Measurements from ENCODE around the gene DLG2.

The DLG2 gene

DNA sequence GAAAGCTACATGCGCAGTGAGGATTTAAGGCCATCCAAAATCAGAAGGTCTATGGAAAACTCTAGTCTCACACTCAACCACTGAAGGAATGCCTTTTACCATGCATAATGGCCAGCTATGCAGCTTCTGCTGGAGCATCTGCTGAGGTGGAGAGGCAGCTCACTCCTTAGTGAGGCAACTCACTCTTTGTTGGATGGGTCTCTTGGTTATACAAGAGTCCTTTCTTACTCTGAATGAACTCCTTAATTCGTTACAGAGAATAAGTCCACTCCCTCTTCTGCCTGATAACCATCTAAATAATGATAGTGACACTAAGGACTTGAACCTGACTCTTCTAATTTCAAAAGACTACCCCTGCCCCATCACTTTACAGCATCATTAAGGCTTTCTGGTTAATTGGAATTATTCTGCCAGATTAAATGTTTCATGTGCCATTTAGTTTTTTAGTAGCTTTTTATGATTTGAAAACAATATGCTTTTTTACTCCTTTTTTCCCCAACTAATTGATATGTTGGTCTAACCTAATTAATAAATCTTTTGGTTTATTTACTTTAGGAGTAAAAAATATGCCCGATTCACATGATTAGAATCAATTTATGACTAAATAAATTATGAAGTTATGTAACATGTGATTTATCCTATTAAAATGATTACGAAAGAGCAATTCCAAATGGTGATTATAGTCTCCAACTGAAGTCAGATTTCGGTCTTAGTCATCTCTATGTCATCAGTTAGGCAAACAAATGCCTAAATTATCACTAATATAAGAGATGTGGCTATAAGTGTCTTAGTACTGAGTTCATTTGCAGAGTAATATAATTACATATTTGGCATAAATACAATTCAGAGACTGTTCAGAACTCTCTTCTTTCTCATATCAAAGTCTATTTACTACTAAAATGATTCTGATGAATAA lies 2054.3 kb downstream of the DLG2 start:
- no peak for DNase-seq

DNA sequence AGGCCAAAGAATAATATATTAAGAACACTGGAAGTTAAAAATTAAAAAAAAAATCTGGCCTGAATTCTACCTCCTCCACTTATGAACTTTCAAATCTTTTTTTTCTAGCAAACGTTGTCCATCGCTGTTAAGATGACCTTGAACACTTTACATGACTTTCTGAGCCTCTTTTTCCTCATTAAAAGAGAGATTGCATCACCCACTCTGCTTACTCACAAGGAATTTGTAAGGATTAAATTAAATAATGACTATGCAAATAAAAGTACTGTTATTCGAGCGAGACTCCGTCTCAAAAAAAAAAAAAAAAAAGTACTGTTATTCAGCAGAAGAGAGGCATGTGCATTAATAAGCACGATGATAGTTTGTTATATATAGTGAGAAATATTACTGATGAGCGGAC lies 2055.8 kb downstream of the DLG2 start:
- DNase-seq = no peak

DNA sequence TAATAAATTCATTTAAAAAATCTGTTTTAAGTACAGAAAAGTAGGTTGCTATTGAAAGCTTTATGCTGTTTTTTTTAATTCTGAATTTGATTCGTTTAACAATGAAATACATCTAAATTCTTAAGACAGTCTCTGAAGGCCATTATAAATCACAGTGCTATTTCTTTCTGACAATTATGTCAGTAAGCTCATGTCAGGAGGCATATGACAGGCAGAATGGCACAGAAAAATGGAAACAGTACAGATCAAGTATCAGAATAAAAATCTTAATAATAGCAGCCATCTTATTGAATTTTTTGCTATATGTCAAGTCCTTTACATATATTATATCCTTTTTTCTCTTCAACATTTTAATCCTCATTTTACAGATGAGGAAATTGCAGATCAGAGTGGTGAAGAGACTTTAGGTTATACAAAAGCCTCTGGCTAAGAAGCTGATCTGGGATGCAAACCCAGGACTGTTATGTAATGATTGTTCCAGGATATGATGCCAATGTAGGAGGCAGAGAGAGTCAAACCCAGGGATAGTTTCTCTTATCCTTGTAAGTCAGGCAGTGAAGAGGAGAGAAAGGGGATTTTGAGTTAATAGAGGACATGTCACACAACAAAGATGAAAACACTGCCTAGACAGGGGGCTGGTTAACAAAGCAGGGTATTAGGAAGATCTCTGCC lies 2057.9 kb downstream of the DLG2 start:
- DNase-seq = no peak

DNA sequence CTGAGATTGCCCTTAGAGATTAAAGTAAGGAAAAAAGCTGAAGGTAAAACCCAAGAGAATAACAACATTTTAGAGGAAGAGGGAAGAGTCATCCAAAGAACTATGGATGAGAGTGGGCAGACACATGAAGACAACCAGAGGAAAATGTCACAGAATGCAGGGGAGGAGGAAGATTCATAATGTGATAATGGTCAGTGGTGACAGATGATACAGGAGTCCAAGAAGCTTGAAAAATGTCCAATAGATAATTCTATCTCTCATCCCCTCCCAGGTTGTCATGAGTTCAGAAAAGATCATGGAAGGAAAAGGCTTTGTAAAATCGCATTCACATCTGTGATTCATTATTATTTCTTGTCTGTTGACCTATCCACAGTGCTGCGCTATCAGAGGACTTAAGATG lies 2058.6 kb downstream of the DLG2 start:
- no peak for DNase-seq

DNA sequence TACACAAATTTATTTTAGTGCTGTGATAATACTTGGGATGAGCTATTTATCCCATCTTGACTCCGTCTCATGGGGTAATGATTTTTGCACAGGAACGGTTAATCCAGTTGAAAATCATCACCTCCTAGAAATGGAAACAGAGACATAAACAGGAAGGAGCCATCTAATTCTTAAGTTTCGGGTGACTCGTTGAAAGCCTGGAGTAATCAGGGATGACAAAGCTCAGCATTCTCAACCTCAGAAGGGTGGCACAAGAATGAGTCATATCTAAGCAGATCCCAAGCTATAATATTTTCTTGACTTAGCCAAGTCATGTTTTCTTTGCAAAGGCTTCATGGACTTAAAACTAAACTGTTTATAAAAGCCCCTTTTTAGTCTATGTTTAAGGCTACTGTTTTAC lies 2060.2 kb downstream of the DLG2 start:
- DNase-seq = peak; percentile 46

DNA sequence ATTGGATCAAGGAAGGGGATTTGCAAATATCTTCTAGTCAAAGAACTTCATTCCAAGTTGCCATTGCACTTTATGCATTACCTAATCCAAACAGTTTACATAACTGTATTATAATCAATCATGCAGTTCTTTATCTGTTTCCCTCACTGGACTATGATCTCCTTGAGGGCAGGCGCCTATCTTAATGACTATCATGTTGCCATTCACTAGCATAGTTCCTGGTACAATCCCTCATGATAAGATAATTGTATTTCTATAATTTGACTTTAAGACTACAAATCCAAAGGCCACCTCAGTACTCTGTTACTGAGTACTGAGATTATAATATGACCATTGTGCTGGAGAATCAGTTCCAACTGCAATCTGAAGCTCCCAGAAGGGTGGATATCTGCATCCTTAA lies 2062.3 kb downstream of the DLG2 start:
- no peak for DNase-seq

DNA sequence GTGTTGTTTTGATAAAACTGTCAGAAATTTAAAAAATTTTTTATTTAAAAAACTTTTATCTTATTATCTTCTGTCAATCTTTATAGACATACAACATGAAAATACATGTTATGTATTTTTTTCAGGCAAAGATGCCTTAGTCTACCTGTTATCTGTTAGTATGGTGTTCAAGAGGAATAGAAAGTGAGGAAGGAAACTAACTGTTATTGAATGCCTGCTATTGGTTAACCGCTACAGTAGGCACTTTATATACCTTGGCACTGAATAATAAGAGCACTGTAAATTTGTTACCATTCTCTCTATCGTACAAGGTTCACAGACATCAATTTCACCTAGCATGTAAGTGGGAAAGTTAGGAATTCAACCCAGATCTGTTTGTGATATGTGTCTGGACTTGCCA lies 2068.9 kb downstream of the DLG2 start:
- no peak for DNase-seq

DNA sequence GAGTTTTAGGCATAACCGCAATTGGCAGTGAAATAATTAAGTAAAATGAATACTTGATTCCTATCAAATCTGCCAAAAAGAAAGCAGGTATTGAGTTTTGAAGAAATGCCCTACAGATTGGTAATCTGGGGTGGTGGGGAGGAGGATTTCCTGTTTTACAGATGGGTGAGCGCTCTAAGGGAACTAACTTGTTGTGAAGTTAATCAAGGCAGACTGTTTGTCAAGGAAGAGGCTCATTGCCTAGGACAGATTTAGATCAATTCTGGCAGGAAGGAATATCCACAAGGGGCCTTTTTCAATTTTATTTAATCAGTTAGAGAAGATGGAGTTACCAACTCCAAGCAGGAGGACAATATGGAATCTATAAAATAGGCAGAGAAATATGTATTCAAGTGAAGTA lies 2069.5 kb downstream of the DLG2 start:
- DNase-seq = no peak

DNA sequence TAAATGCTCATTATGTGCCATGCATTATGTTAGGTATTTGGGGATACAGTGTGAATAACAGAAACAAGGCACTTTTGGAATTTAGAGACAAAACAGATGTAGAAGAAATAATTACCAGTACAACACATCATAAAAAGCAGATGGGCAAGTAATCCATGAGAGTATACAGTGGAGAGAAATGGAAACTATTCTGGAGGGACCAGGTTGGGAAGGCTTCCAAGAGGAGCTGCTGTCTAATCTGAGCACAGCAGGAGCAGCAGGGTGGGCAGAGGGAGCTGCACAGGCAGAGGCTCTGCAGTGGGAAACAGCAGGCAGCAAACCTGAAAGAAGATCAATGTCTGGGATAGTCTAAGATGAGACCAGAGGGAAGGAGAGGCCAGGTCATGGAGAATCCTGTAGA lies 2072.3 kb downstream of the DLG2 start:
- DNase-seq = no peak

DNA sequence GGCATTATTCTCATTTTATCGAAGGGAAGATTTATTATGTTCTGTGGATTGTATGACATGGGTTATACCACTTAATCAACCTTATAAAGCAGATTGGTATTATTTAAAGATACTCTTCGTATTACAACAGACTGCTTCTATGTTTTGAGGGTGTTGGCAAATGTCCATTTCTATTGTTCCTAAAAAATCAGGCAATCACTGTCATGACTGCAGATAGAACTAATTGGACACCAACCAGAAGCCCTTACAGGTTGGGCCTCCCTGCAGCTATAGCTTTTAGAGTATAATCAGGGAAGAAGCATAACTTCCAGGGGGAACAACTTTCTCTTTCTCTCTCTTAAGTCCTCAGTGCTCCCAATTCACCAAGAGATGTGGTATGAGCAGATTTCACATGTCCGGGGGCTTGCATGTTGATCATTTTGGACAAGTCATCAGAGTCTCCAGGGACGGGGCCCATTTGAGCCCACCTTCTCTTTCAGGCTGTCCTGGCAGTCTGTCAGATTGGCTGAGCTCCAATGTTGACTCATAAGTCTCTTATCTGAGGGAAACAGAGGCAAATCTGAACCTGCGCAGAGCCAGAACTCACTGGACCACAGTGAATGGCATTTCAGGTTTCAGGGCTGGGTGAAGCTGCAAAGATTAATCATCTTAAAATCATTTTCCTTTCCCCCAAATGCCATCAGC lies 2077.0 kb downstream of the DLG2 start:
- DNase-seq = no peak

DNA sequence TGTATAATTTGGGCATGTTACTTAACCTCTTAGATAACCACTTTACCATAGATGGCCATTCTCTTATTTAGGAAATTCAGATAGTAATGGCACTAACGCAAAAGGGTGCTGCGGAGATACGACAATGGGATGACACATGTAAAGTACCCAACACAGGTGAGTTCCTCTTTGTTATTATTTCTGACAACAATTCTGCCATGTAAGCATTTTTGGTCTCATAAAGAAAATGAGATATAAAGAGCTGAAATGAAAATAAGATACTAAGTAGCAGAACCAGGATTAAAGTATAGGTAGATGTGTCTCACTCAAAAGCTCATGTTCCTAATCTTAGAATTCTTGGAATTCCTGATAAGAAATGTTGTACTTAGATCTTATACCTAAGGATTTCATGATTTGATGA lies 2080.8 kb downstream of the DLG2 start:
- no peak for DNase-seq

DNA sequence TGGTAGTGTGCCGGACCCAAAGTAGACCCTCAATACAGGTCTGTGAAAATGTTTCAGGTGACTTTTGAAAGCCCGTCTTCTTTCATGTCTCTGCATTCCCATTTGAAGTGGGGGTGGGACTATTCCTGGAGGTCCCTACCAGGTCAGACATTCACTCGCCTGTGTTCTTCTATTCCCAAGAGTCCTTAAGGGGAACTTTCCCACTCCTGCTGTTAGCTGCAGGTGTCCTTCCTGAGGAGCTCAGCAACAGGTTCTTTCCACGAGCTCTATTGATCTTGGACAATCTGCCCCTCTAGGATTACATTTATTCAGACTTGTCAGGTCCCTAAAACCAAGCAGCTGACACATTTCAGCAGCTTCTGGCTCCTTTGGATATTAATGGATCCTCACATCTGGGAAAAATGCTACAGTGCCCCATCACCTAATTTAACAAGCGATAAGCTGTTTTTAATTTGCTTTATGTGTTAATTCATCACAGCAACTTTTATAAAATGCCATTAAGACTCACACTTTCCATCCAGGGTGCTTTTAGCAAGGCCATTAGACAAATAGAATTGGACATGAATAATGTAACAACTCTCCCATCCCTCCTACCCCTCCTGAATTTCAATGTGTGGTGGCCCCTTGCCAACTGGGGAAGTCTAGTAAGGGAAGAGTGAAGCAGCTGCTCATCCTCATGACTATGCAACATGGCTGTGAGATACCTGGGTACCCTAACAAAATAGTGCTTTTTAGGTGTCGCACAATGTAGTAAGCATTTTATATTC lies 2081.5 kb downstream of the DLG2 start:
- DNase-seq = no peak

DNA sequence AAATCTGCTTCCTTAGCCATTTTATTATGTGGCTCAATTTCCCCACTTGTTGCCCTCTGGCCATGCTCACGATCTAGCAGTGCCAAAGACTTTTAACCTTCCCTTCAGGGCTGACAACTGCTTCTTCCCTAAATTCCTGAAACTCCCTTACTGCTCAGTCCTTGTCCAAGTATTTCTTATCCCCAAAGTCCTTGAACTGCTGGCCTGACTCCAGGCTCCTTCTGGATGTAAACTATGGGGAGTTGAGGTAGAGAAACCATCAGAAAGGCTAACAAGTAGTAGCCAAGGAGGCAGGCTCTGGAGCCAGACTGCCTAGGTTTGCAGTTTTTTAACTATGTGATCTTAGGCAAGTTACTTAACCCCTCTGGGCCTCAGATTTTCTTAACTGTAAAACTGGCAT lies 2082.3 kb downstream of the DLG2 start:
- DNase-seq = no peak

DNA sequence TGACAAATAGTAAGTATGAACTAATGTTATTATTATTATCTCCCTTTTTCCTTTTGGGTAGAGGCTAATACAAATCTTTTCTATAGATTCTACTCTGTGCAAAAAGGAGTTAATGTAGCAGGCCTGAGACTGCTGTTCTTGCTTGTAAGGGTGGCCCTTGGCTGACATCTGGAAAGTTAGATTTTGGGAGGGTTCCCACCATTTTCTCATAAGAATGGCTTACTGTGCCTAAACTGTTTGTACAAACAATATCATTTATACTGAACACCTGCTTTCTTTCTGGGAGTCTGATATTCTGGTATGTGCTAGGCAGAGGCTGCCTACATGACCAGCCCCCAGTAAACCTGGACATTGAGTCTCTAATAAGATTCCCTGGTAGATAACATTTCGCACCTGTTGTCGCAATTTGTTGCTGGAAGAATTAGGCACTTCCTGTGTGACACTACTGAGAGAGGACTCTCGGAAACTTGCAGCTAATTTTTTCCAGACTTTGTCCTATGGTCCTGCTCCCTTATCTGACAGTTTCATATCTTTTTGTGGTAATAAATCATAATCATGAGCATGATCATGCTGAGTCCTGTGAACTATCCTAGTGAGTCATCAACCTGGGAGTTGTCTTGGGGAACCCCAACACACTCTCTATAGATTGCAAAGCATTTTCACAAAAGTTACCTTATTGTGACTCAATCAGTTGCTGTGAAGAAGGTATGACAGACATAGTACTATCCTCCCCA lies 2083.3 kb downstream of the DLG2 start:
- DNase-seq = no peak

DNA sequence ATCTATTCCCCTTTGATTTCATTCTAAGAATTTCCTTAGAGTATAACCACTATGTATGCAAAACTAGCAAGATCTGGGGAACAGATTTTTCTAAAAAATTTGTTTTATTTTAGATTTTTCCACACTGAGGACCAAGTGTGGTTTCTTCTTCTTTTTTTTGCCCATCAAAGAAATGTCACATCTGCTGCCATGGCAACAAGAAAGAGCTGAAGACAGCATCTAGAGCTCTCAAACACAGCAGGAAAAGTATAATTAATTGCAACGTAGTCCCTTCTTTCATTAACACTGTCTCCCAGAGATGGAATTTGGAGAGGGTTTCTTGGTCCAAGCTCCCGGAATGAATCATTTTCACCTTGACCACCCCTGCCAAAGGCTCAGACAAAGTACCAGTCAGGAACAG lies 2084.3 kb downstream of the DLG2 start:
- no peak for DNase-seq

DNA sequence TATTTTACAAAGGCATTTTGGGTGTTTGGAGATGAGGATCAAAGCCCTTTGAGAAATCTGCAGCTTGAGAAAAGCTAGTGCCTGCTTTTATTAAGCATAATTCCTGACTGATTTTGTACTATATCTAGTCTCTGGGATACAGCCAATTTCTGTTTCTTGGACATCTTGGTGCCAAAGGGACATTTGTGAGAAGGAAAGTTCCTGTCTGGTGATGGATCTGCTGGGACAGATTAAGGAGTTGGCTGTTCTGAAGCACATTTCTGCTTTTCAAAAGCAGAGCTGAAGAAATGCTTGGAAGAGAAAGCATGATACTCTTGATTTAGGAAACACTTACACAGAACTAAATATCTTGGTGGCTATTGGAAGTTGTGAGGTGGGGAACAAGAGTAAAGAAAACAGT lies 2086.4 kb downstream of the DLG2 start:
- DNase-seq = no peak

DNA sequence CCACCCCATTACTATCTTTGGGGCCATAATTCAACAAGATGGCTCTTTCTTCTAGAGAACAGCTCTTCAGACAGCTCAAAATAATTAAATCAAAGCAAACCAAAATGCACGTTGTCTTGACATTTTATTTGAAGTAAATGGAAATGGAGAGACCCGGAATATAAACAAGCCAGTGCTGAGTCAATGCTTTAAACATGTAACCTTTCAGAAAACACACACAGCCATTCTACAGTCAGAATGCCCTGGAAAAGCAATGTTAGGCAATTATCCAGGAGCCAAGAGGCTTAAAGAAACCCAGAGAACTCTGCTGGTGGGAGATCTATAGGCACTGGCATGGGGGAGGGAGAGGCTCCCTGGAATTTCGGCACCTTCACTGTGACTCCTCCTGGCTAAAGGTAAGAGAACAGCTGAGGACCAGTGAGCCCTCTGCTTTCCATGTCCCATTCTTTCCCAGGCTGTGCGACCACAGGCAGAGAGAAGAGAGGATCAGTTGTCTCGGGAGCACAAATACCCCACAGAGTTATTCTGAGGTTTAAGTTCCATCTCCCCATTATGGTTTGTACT lies 2086.9 kb downstream of the DLG2 start:
- no peak for DNase-seq

DNA sequence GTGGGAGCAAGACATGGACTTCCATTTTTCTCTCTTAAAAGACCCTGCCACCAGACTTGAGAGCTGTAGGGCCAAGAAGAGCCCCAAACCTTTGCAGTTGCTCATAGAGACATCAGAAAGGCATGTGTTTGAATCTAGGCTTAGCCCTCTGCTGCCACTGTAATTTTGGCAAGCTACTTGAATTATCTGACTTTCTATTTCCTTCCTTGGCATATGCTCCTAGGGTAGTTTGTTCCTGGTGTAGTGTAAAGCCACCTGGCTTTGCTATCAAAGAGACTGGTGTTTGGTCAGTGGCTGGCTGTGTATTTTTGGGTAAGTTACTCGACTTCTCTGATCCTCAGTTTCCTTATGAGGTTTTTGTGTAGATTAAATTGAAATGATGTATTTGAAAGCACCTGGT lies 2088.9 kb downstream of the DLG2 start:
- no peak for DNase-seq

DNA sequence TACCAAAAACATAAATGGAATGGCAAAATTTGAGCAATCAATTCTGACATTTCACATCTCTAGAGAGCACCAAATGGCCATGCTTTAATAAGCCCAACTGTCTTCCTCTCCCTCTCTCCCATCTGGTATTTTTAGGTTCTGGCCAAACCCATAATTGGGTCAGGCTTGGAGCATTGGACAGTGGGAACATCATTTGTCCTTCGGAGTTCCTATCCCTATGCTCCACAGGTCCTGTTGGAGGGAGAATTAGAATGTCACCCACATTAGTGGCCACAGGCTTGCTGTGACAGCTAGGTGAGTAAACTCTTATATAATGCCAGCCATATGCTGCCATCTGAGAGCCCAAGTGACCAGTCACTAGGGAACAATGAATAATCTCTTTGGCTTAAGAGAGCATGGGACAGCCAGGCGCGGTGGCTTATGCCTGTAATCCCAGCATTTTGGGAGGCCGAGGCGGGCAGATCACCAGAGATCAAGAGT lies 2090.0 kb downstream of the DLG2 start:
- DNase-seq = no peak

DNA sequence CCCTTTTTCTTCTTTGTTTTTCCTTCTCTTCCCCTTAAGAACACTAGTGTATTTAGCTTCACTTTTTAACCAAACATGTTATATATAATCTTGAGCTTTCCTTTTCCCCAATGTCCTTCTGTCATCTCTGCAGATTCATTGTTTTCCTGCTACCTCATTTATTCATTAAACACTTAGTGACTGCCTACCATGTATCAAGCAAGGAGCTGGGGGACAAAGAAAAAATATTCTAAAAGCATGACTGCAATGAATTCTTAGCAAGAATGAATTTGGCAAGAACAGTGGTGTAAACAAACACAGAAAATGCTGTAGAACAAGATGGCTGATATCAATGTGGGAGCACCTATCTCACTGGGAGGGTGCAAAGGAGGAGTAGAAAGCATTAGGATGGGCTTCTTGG lies 2094.0 kb downstream of the DLG2 start:
- DNase-seq = no peak

DNA sequence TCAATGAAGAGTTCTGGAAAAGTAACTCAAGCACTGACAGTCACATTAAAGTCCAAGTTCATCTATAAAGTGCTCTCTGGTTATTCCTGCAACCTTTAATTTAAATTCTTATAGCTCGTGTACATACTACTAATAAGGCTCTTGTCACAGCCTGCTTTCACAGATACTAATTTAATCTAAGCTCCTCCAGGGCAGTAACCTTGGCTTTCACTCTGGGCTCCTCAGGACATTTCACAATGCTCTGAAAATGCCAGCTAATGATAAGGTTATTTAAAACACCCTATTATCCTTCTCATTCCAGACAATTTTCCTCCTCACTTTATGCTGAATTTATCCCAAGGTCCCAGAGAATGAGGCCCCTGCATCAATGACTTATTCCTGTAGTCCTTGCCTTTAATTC lies 2098.3 kb downstream of the DLG2 start:
- DNase-seq = no peak

DNA sequence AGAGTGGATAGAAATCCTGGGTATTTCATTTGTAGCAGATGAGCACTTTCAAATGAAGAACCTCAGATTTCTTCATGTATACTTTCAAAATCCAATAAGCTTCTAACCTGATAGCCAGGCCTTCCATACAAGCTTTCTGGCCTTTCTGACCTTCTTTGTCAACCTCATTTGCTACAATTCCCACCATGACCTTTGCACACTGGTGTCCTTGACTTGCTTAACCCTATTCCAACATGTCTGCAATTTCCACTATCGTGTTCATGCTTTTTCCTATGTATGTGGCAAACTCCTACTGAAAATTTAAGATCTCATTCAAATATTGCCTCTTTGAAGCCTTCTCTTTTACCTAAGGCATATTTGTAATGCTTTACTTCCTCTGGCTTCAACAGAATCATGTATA lies 2098.9 kb downstream of the DLG2 start:
- no peak for DNase-seq

All from kidney glomerular epithelial cell (primary cell).